HepG2 (cell line): ENCODE results near the gene SMAD6. TPM values are rescaled to one million over a fixed set of nuclear protein-coding genes. Genes with fewer than 3 reads are reported as not detected.
A peak's percentile ranks its signal among the peaks of the same experiment; 100 is the strongest.

Experiments
- DRAP1 ChIP-seq: IDR thresholded peaks from 2 replicates; pipeline ENCODE4 v1.6.1; 2016; ENCODE audit warnings: missing genetic modification reagents, missing compliant biosample characterization
- E2F1 ChIP-seq: sonication (generic); formaldehyde crosslinking; IDR thresholded peaks from 2 replicates; pipeline ENCODE4 v1.5.0; 2020; ENCODE audit warnings: missing genetic modification reagents
- ELF3 ChIP-seq: IDR thresholded peaks from 2 replicates; pipeline ENCODE4 v1.6.1; 2016; ENCODE audit warnings: missing genetic modification reagents, missing compliant biosample characterization
- FOXP1 ChIP-seq, 2 experiments: fragments of 450-650 bp in 1 of 2; IDR thresholded peaks; 2 replicates each; pipeline ENCODE4 v1.6.1; 2017 to 2018; ENCODE audit warnings: antibody characterized with exemption in 1 of 2
- HMGXB4 ChIP-seq, 2 experiments: sonication (generic) in 1 of 2; formaldehyde crosslinking in 1 of 2; IDR thresholded peaks; 2 replicates each; pipeline versions ENCODE4 v1.4.0 to v1.6.1; 2018 to 2020; ENCODE audit warnings: missing genetic modification reagents in 2 of 2, borderline replicate concordance in 1 of 2, low read depth in 1 of 2, mild to moderate bottlenecking in 1 of 2, missing biosample characterization in 1 of 2
- KDM3A ChIP-seq: IDR thresholded peaks from 2 replicates; pipeline ENCODE4 v1.6.1; 2018; ENCODE audit warnings: low read depth, missing compliant biosample characterization
- MTA1 ChIP-seq: sonication (generic); formaldehyde crosslinking; IDR thresholded peaks from 2 replicates; pipeline ENCODE4 v1.4.0; 2020; ENCODE audit warnings: missing genetic modification reagents, mild to moderate bottlenecking, borderline replicate concordance
- MYNN ChIP-seq: sonication (generic); formaldehyde crosslinking; IDR thresholded peaks from 2 replicates; pipeline ENCODE4 v1.4.0; 2020; ENCODE audit warnings: mild to moderate bottlenecking, low read depth, missing genetic modification reagents
- NFRKB ChIP-seq: fragments of 450-650 bp; IDR thresholded peaks from 2 replicates; pipeline ENCODE4 v1.6.1; 2017
- NFYB ChIP-seq: sonication (generic); formaldehyde crosslinking; IDR thresholded peaks from 2 replicates; pipeline ENCODE4 v1.4.0; 2020; ENCODE audit warnings: missing genetic modification reagents
- NR1H2 ChIP-seq: sonication (generic); formaldehyde crosslinking; IDR thresholded peaks from 2 replicates; pipeline ENCODE4 v1.8.1; 2022; ENCODE audit warnings: low read depth, missing genetic modification reagents, borderline replicate concordance
- NR2F6 ChIP-seq, 2 experiments: IDR thresholded peaks; 2 replicates each; pipeline ENCODE4 v1.6.1; 2016; ENCODE audit warnings: antibody characterized with exemption in 1 of 2, mild to moderate bottlenecking in 1 of 2
- RFX1 ChIP-seq: fragments of 450-650 bp; IDR thresholded peaks from 2 replicates; pipeline ENCODE4 v1.6.1; 2017
- TBX3 ChIP-seq: fragments of 450-650 bp; IDR thresholded peaks from 2 replicates; pipeline ENCODE4 v1.6.1; 2017; ENCODE audit warnings: antibody characterized with exemption, mild to moderate bottlenecking, inconsistent platforms, borderline replicate concordance
- TCF7L2 ChIP-seq: IDR thresholded peaks from 2 replicates; pipeline ENCODE4 v1.6.1; 2011; ENCODE audit warnings: mild to moderate bottlenecking, low read depth, low read length, moderate library complexity
- TFDP2 ChIP-seq: sonication (generic); formaldehyde crosslinking; IDR thresholded peaks from 2 replicates; pipeline ENCODE4 v1.4.0; 2020; ENCODE audit warnings: missing genetic modification reagents
- TSC22D2 ChIP-seq: sonication (generic); formaldehyde crosslinking; IDR thresholded peaks from 2 replicates; pipeline ENCODE4 v1.5.1; 2020; ENCODE audit warnings: missing genetic modification reagents, mild to moderate bottlenecking, borderline replicate concordance
- ZNF251 ChIP-seq: sonication (generic); formaldehyde crosslinking; IDR thresholded peaks from 2 replicates; pipeline ENCODE4 v1.9.0; 2021; ENCODE audit warnings: mild to moderate bottlenecking, missing genetic modification reagents
- ZNF275 ChIP-seq: sonication (generic); formaldehyde crosslinking; IDR thresholded peaks from 2 replicates; pipeline ENCODE4 v1.8.0; 2022; ENCODE audit warnings: missing genetic modification reagents, mild to moderate bottlenecking, inconsistent platforms, borderline replicate concordance
- ZNF281 ChIP-seq: sonication (generic); formaldehyde crosslinking; IDR thresholded peaks from 2 replicates; pipeline ENCODE4 v1.4.0; 2020; ENCODE audit warnings: missing genetic modification reagents, borderline replicate concordance
- ZNF337 ChIP-seq: sonication (generic); formaldehyde crosslinking; IDR thresholded peaks from 2 replicates; pipeline ENCODE4 v1.5.1; 2020; ENCODE audit warnings: missing genetic modification reagents, low read depth, mild to moderate bottlenecking, borderline replicate concordance
- polyA plus RNA-seq, 8 experiments: library from polyadenylated mRNA; depleted of rRNA in 3 of 8; stranded (reverse) in 7 of 8; unstranded in 1 of 8; fragments of >200 nt; fragmentation: Illumina TruSeq in 4 of 8; extraction: Trizol in 4 of 8; gene quantifications; 2 replicates each; pipeline versions ENCODE4 v1.2.1 to v1.2.3, GENCODE V29; 2011 to 2016; ENCODE audit warnings: low read depth in 4 of 8, missing spikeins in 1 of 8, mixed read lengths in 1 of 8; ENCODE audit not compliant: insufficient read depth in 1 of 8
- total RNA-seq, 5 experiments: library from RNA; depleted of rRNA; stranded (reverse); fragments of >200 nt; fragmentation: Illumina TruSeq; extraction: Trizol; gene quantifications; 2 replicates each; pipeline ENCODE4 v1.2.3, GENCODE V29; 2016; ENCODE audit warnings: low read depth in 1 of 5

The SMAD6 gene
- total and polyA plus RNA-seq, 2 of the 13 experiments (the other 11 are each of a cell fraction or from before 2014, with no cell fraction given): 3.3 to 4.4 TPM

GRCh38 chr15:66700802-66701421 lies 1.1 kb upstream of the SMAD6 start (continued):
- peak; percentile 4; the same call in 1 of the 2 replicates for TF ChIP-seq TFDP2
- TF ChIP-seq NFRKB: no peak
- no peak for TF ChIP-seq NR1H2 (CRISPR knock-in tag)
- TF ChIP-seq MYNN (CRISPR knock-in tag): no peak
- TF ChIP-seq MTA1: no peak
- peak; percentile 26; the same call in 1 of the 2 replicates for TF ChIP-seq NR2F6 (IDR thresholded peaks at IDR 0.05)
- peak; percentile 31; the same call in 1 of the 2 replicates for TF ChIP-seq NR2F6 (CRISPR knock-in tag; IDR thresholded peaks at IDR 0.05)
- no peak for TF ChIP-seq ZNF337 (CRISPR knock-in tag)
- no peak for TF ChIP-seq ZNF275 (CRISPR knock-in tag)
- TF ChIP-seq RFX1: no peak
- TF ChIP-seq E2F1 (CRISPR knock-in tag): no peak
- TF ChIP-seq TBX3: 0 out of 2 replicates have a peak, but pooled peaks have one; percentile 32
- peak; percentile 75 for TF ChIP-seq NFYB (CRISPR knock-in tag)
- no peak for TF ChIP-seq TCF7L2
- no peak for TF ChIP-seq TSC22D2 (CRISPR knock-in tag)
- TF ChIP-seq ZNF251 (CRISPR knock-in tag): no peak
- TF ChIP-seq ELF3 (CRISPR knock-in tag): peak; percentile 14; the same call in 1 of the 2 replicates
- TF ChIP-seq KDM3A (CRISPR knock-in tag): no peak
- peak; percentile 48 for TF ChIP-seq DRAP1
- TF ChIP-seq ZNF281: peak; percentile 68; the same call in 1 of the 2 replicates
- peak in 1 of 2 experiments; percentile 30; a peak in 1 of 4 replicates for TF ChIP-seq HMGXB4 (CRISPR knock-in tag; IDR thresholded peaks at IDR 0.05; ENCODE audit: borderline replicate concordance in 1 of 2, low read depth in 1 of 2)
- no peak for TF ChIP-seq FOXP1 (IDR thresholded peaks at IDR 0.05)
- TF ChIP-seq FOXP1 (CRISPR knock-in tag; IDR thresholded peaks at IDR 0.05): no peak
